Breast epithelium (tissue), 3 donors: ENCODE measurements around the gene KRR1.

Source experiments
- POLR2A ChIP-seq: fragments of 450-650 bp; IDR thresholded peaks from one replicate; pipeline ENCODE4 v1.6.1; 2016; ENCODE audit warnings: antibody characterized with exemption, mild to moderate bottlenecking, moderate library complexity
- TF ChIP-seq, protein P1 (sequence below), 3 donors: fragments of 450-650 bp; IDR thresholded peaks; one replicate each; pipeline ENCODE4 v1.5.1; 2016 to 2017; ENCODE audit warnings: antibody characterized with exemption in 3 of 3, mild to moderate bottlenecking in 3 of 3, moderate library complexity in 3 of 3

DNA sequence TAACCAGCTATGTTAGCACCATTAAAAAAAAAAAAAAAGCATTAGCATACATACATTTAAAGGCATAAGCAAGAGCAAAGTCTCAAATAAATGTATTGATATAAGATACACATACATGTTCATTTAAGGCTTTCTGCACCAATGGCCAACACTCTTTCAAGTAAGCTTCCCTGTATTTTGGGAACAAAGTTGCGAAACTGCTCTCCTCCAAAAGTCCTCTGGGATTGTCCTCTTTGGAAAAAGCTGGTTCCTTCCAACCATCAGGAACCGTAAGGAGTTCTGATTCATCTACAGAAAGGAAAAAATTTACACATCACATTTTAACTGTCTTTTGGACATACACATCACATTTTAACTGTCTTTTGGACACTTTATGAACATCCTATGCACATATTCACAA is 3.2 kb downstream of the KRR1 start:
- TF ChIP-seq, protein P1, sequence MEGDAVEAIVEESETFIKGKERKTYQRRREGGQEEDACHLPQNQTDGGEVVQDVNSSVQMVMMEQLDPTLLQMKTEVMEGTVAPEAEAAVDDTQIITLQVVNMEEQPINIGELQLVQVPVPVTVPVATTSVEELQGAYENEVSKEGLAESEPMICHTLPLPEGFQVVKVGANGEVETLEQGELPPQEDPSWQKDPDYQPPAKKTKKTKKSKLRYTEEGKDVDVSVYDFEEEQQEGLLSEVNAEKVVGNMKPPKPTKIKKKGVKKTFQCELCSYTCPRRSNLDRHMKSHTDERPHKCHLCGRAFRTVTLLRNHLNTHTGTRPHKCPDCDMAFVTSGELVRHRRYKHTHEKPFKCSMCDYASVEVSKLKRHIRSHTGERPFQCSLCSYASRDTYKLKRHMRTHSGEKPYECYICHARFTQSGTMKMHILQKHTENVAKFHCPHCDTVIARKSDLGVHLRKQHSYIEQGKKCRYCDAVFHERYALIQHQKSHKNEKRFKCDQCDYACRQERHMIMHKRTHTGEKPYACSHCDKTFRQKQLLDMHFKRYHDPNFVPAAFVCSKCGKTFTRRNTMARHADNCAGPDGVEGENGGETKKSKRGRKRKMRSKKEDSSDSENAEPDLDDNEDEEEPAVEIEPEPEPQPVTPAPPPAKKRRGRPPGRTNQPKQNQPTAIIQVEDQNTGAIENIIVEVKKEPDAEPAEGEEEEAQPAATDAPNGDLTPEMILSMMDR (IDR thresholded peaks at IDR 0.05) = no peak
- no peak for TF ChIP-seq POLR2A
